Prostate gland (tissue), 2 donors: ENCODE measurements around the gene STAB1.

Experiments
- CTCF ChIP-seq, 4 experiments: fragments of 200-600 bp in 2 of 4; fragments of 450-650 bp in 2 of 4; sonication (generic) in 2 of 4; IDR thresholded peaks; 1 replicate in 3 of 4; 2 replicates in 1 of 4; pipeline ENCODE4 v1.5.1; 2016 to 2019; ENCODE audit warnings: antibody characterized with exemption in 4 of 4, mild to moderate bottlenecking in 2 of 4, moderate library complexity in 2 of 4
- POLR2AphosphoS5 ChIP-seq: sonication (generic); formaldehyde crosslinking; IDR thresholded peaks from one replicate; pipeline ENCODE4 v1.6.1; 2017; ENCODE audit warnings: antibody characterized with exemption

- TF ChIP-seq POLR2AphosphoS5 (no peak), CTCF (IDR thresholded peaks at IDR 0.05) (no peak)
Measured at GRCh38 chr3:52502808-52503350, 7.7 kb downstream of the STAB1 start.
